AG09309 (cell line): ENCODE measurements around the gene CEACAM21.

Experiments
- DNase-seq: peaks from one replicate; pipeline ENCODE4 v3.0.0-alpha.2; 2010; ENCODE audit warnings: low read depth
- H3K4me3 ChIP-seq: 2 replicates; pipeline ENCODE4 v1.5.1; 2011; ENCODE audit warnings: mild to moderate bottlenecking, low read depth, low read length, moderate library complexity; ENCODE audit not compliant: control insufficient read depth
- TF ChIP-seq, protein P1 (sequence below): IDR thresholded peaks from 2 replicates; pipeline ENCODE4 v1.5.1; 2011; ENCODE audit warnings: mild to moderate bottlenecking, low read depth, low read length, inconsistent platforms; ENCODE audit not compliant: insufficient read depth, control insufficient read depth; ENCODE audit errors: missing control alignments

Gene CEACAM21

DNA sequence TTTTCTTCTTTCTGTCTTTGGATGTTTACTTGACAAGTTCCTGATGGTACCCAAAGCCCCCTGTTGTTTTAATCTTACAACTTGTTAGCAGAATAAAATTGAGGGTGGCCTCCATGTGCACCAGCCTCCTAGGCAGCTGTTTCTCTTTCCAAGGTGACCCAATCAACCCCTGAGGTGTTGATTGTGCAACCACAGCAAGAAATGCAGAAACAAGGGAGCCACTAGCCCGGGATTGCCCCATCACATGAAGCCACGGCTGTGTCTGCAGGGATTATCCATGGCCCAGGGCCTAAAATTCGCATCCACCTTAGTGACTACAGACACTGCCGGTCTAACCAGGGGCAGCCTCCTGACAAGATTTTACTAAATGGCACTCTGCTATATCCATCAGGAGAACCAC lies 36.5 kb downstream of the CEACAM21 start:
- DNase-seq, result no peak
- no peak overlapping the region for H3K4me3 ChIP-seq
- TF ChIP-seq, protein P1, sequence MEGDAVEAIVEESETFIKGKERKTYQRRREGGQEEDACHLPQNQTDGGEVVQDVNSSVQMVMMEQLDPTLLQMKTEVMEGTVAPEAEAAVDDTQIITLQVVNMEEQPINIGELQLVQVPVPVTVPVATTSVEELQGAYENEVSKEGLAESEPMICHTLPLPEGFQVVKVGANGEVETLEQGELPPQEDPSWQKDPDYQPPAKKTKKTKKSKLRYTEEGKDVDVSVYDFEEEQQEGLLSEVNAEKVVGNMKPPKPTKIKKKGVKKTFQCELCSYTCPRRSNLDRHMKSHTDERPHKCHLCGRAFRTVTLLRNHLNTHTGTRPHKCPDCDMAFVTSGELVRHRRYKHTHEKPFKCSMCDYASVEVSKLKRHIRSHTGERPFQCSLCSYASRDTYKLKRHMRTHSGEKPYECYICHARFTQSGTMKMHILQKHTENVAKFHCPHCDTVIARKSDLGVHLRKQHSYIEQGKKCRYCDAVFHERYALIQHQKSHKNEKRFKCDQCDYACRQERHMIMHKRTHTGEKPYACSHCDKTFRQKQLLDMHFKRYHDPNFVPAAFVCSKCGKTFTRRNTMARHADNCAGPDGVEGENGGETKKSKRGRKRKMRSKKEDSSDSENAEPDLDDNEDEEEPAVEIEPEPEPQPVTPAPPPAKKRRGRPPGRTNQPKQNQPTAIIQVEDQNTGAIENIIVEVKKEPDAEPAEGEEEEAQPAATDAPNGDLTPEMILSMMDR, result no peak

DNA sequence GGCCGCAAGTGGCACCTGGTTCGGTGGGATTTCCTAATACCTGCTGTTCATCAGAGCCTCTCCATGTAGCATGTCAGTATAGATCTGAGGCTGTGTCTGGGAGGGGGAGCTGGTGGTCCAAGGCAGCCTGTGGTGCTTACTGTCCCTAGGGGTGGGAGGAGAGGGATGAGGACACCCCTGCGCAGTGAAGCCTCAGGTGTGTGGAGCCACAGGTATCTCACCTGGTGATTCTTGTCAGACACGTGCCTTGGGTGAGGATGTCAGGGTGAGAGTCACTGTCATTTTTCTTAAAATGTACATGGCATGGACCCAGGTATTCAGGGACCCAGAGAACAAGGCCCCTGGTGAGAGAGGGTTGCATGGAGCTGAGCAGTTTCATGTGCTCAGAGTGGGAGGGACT lies 39.2 kb downstream of the CEACAM21 start:
- TF ChIP-seq, protein P1, result no peak
- DNase-seq, result no peak
- H3K4me3 ChIP-seq, result no peak overlapping the region

DNA sequence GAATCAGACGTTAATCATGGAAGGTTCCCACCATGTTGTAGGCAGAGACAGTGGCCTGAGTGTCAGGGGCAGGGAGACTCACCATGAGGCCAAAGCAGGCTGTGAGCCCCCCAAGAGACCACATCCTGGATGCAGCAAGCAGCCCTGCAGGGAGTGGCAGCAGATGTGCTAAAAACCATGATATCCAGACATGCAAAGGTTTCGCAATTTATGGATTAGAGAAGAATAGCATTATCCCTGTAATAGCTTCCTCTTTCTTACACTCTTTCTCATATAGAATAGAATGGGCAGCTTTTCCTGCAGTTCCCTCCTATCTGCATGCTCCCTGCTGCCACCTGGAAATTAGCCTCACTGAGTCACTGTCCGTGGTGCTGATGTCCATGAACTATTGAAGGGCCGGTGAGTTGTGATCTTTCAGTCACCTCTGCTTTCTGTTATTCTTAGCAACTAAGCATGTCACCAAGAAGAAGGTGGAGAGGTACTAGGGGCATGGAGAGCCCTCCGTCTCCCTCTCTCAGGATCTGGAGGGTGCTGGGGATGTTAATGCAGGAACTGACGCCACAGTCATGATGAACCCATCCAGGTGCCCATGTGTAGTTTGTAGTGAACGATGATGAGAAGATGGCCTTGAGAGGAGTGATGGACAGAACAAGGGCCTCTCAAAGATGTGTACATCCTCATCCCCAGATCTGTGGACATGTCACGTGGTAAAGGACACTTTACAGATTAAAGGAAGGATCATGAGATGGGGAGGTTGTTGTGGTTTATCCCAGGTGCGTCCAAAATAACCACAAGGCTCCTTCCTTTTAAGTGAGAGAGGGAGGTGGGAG lies 41.0 kb downstream of the CEACAM21 start:
- DNase-seq, result no peak
- no peak overlapping the region for H3K4me3 ChIP-seq
- TF ChIP-seq, protein P1, result peak; percentile 9

DNA sequence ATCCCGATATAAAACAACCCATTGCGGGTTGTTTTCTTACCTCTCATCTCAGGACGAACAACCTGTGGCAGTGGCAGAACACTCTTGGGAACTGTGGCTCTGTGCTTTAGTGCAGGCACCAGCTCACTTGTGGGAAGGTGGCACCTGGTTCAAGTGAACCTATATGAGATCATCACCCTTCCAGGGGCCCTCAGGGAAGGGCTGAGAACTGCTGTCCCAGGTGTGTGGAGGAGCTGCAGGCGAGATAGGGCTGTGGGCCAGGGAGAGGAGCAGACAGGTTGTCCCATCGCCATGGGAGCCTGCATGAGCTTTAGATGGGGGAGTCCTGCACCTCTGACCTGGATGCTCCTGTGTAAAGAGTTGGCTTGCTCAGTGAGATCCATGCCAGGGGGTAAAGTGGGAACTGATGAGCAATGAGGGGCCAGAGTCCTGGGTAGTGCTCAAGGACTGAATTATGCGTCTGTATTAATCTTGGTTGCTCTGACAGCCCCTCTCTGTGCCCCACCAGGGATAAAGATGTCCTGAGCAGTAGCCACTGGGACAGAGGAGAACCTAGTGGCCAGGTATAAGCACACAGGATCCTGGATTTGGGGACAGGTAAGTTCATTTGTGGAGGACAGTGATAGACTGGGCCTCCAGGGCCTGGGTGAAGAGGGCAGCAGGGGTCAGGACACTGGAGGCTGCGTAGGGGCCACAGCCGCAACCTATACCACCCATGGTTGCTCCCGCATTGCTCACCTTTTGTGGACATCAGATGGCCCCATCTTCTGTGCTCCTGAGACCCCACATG lies 42.2 kb downstream of the CEACAM21 start:
- TF ChIP-seq, protein P1, result no peak
- DNase-seq, result no peak
- H3K4me3 ChIP-seq, result no peak overlapping the region

DNA sequence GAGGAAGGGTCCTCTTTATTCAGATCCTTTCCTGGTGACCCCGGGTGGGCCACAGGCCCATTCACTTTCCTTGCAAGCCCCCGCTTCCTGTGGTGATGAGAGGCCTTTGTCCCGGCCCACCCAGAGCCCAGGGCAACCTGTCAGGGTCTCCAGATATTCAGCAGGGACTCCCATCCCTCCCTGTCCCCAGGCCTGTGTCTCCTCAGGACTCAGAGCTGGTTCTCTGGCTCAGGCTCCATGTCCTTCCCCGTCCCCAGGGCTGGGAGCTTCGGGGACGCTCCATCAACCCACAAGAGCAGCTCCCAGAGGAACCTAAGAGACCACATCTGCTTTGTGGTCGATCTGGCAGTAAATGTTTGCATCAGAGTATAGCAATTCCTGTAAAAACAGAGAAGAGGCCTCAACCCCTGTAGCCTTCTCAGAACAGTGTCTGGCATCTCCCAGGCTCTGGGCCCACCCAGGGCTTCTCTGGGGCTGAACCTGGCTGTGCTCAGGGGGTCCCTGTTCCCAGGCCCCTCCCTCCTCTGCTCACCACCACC lies 43.1 kb downstream of the CEACAM21 start:
- TF ChIP-seq, protein P1, result no peak
- DNase-seq, result no peak
- H3K4me3 ChIP-seq, result no peak overlapping the region

DNA sequence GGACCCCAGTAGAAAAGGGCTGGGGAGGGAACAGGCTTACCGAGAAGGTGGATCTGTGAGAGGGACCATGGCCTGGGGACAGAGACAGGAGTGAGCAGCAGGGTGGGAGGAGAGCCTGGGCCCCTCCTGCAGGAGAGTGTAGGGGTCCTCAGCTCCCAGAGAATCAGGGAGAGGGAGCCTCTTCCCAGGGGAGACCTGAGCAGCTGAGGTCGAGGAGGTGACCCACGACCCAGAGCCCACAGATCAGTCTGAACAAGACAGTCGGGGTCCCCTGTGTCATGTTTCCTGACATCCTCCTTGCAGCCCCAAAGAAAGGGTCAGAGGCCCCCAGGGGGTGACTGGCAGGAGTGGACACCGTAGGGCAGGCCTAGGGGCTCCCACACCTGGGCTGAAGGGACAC lies 44.2 kb downstream of the CEACAM21 start:
- TF ChIP-seq, protein P1, result no peak
- no peak for DNase-seq

More for the DNA sequence above, 44.2 kb downstream of the CEACAM21 start:
- no peak overlapping the region for H3K4me3 ChIP-seq
